Activated CD8-positive, alpha-beta T cell treated with anti-CD3 and anti-CD28 coated beads for 36 hours (primary cell): ENCODE data around the gene USE1. TPM values are rescaled to one million over a fixed set of nuclear protein-coding genes. Genes with fewer than 3 reads are reported as not detected.

Experiments used
- ATAC-seq: fragments of 200-7000 bp; cut with Tn5 transposase; one replicate; pipeline ENCODE4 v1.10.0; 2021; ENCODE audit warnings: mild to moderate bottlenecking, moderate library complexity
- CTCF ChIA-PET: fragments of 350-600 bp; sonication (Branson Sonifier 250); formaldehyde crosslinking; loops from one replicate; lab custom pipeline; 2021; ENCODE audit warnings: antibody characterized with exemption; lab: Charles Lee
- POLR2A ChIA-PET: fragments of 350-600 bp; sonication (Branson Sonifier 250); formaldehyde crosslinking; loops from one replicate; lab custom pipeline; 2021; ENCODE audit warnings: antibody characterized with exemption; lab: Charles Lee
- DNase-seq: peaks from one replicate; pipeline ENCODE4 v3.0.0-alpha.2; 2020
- H3K27ac Mint-ChIP-seq: one replicate; pipeline ENCODE4 v1.8.0; 2021; ENCODE audit warnings: mild to moderate bottlenecking, mixed read lengths
- H3K27me3 Mint-ChIP-seq: one replicate; pipeline ENCODE4 v1.8.0; 2021; ENCODE audit warnings: mixed read lengths
- H3K36me3 Mint-ChIP-seq: one replicate; pipeline ENCODE4 v1.8.0; 2021; ENCODE audit warnings: low read depth, mixed read lengths
- H3K4me1 Mint-ChIP-seq: one replicate; pipeline ENCODE4 v1.8.0; 2021; ENCODE audit warnings: low read depth, mixed read lengths
- H3K4me3 Mint-ChIP-seq: one replicate; pipeline ENCODE4 v1.8.0; 2021; ENCODE audit warnings: mild to moderate bottlenecking, moderate library complexity, mixed read lengths
- H3K9me3 Mint-ChIP-seq: one replicate; pipeline ENCODE4 v1.8.0; 2021; ENCODE audit warnings: mixed read lengths
- CTCF ChIP-seq: fragments of 200-600 bp; IDR thresholded peaks from one replicate; pipeline ENCODE4 v1.8.0; 2022; ENCODE audit warnings: antibody characterized with exemption, mild to moderate bottlenecking
- intact Hi-C: fragments of 100-400 bp; cut with micrococcal nuclease; formaldehyde crosslinking; loops from one replicate; pipeline ENCODE4 v1.10.0; 2022
- total RNA-seq, 2 experiments: library from RNA; stranded (reverse); gene quantifications; one replicate each; pipeline ENCODE4 v1.2.3, GENCODE V29; 2021

The USE1 gene
- total RNA-seq, 2 experiments from 2014 or later, result 26.5 to 27.1 TPM

DNA sequence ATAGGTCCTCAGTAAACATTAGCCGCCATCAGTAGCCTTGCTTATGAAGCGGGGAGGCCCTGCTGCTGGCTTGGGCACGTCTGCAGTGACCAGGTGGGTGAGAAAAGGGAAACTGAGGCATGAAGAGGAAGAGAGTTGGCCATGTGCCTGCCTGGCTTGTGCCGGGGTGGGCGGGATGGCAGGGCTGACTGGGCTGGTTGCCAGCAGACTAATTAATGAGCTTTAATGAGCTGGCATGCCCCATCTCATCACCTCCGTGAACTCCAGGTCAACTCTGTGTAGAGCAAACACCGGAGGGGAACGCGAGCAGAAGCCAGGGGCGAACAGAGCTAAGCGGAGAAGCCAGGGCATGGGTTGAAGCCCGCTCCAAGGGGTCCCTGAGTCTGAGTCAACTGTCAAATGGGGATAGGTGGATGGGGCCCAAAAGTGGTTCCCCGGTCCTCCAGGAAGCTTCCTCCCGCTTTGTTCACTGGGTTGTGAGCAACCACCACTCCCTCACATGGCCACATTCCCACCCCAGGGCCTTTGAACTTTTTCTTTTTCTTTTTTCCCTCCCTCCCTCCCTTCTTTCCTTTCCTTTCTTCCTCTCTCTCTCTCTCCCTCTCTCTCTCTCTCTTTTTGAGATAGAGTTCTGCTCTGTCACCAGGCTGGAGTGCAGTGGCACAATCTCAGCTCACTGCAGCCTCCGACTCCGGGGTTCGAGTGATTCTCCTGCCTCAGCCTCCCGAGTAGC, 21.8 kb downstream of the USE1 start:
- no peak overlapping the region for H3K27ac Mint-ChIP-seq
- no peak for DNase-seq
- intact Hi-C loops, result no loop called here
- no peak for ATAC-seq
- peaks cover 5% of the 10 kb centered on the region for H3K36me3 Mint-ChIP-seq
- ChIA-PET POLR2A (interaction anchor here (1.2 to 3.1 kb wide), 3 partner anchors 10 to 46 kb away, joined by 4 to 17 read pairs (median 11); partner anchors contain the start of genes OCEL1 and USE1), CTCF (interaction anchor here (0.7 to 2.7 kb wide), 2 partner anchors 11 to 23 kb away, joined by 3 to 12 read pairs; partner anchors contain the start of gene OCEL1)
- no peaks in the 10 kb centered on the region for H3K9me3 Mint-ChIP-seq
- no peak for TF ChIP-seq CTCF
- H3K4me1 Mint-ChIP-seq, result peaks cover 5% of the 10 kb centered on the region
- peak overlapping the region; percentile 81 for H3K4me3 Mint-ChIP-seq
- no peaks in the 10 kb centered on the region for H3K27me3 Mint-ChIP-seq

GRCh38 chr19:17237747-17238706, 22.9 kb downstream of the USE1 start:
- no peak overlapping the region for H3K27ac Mint-ChIP-seq
- H3K9me3 Mint-ChIP-seq, result no peaks in the 10 kb centered on the region
- ChIA-PET CTCF (interaction anchor here (1.2 kb wide), 2 partner anchors 9 to 29 kb away, joined by 3 read pairs; no protein-coding TSS in a partner anchor), POLR2A (interaction anchor here (2.1 to 2.2 kb wide), 2 partner anchors 12 to 23 kb away, joined by 5 to 11 read pairs; partner anchors contain the start of genes OCEL1 and USE1)
- peaks cover 3% of the 10 kb centered on the region for H3K36me3 Mint-ChIP-seq
- no peak for TF ChIP-seq CTCF
- ATAC-seq (no peak), DNase-seq (no peak)
- H3K4me1 Mint-ChIP-seq, result peaks cover 5% of the 10 kb centered on the region
- H3K4me3 Mint-ChIP-seq, result peak overlapping the region; percentile 21
- intact Hi-C loops, result no loop called here
- H3K27me3 Mint-ChIP-seq, result no peaks in the 10 kb centered on the region

GRCh38 chr19:17240062-17240752, 25.1 kb downstream of the USE1 start:
- intact Hi-C loops, result no loop called here
- CTCF ChIA-PET, result interaction anchor here (0.7 to 1.0 kb wide), 2 partner anchors 9 to 20 kb away, joined by 3 read pairs; no protein-coding TSS in a partner anchor
- no peak for DNase-seq
- POLR2A ChIA-PET, result interaction anchor here (1.0 kb wide), 1 partner anchor 20 kb away, joined by 3 read pairs; no protein-coding TSS in a partner anchor
- TF ChIP-seq CTCF, result no peak
- Mint-ChIP-seq H3K36me3 (no peaks in the 10 kb centered on the region), H3K4me1 (no peaks in the 10 kb centered on the region), H3K4me3 (no peak overlapping the region), H3K27me3 (no peaks in the 10 kb centered on the region), H3K9me3 (no peaks in the 10 kb centered on the region), H3K27ac (no peak overlapping the region)
- ATAC-seq, result no peak

GRCh38 chr19:17240826-17241399, 25.8 kb downstream of the USE1 start:
- Mint-ChIP-seq H3K4me1 (no peaks in the 10 kb centered on the region), H3K9me3 (no peaks in the 10 kb centered on the region), H3K36me3 (no peaks in the 10 kb centered on the region), H3K4me3 (no peak overlapping the region), H3K27me3 (no peaks in the 10 kb centered on the region), H3K27ac (no peak overlapping the region)
- no peak for TF ChIP-seq CTCF
- intact Hi-C loops, result no loop called here
- ChIA-PET CTCF (interaction anchor here (1.0 kb wide), 1 partner anchor 9 kb away, joined by 3 read pairs; no protein-coding TSS in a partner anchor), POLR2A (interaction anchor here (1.0 kb wide), 1 partner anchor 21 kb away, joined by 3 read pairs; no protein-coding TSS in a partner anchor)
- no peak for DNase-seq
- no peak for ATAC-seq
